ENCODE measurements around the gene C19orf47. TPM values are rescaled to one million over a fixed set of nuclear protein-coding genes. Genes with fewer than 3 reads are reported as not detected.

The C19orf47 gene
- total RNA-seq, 1 experiment from 2014 or later, result 18.0 TPM

DNA sequence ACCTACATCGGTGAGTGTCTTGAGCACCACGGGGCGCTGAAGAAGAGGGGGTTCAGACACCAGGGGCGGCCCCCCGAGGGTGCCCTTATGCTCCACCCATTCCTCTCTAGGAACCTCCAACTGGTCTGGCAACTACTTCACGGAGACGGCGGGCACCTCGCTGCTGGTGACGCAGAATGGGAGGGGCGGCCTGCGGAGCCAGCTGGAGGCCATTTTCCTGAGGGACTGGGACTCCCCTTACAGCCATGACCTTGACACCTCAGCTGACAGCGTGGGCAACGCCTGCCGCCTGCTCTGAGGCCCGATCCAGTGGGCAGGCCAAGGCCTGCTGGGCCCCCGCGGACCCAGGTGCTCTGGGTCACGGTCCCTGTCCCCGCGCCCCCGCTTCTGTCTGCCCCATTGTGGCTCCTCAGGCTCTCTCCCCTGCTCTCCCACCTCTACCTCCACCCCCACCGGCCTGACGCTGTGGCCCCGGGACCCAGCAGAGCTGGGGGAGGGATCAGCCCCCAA is 29.7 kb upstream of the C19orf47 start:
- H3K79me2 ChIP-seq (ENCODE audit: insufficient read depth, low read length), result no peaks in the 10 kb centered on the region
- no peaks in the 10 kb centered on the region for H4K20me1 ChIP-seq (ENCODE audit: insufficient read depth)
- no peaks in the 10 kb centered on the region for H3K27me3 ChIP-seq (ENCODE audit: insufficient read depth, low read length)
- TSS peak; percentile 84 for BruUV-seq (replicated peaks)
- RAD21 ChIA-PET (ENCODE audit: low non-redundant PET in 1 of 2, low total read pairs in 2 of 2, uncharacterized antibody in 2 of 2, unreplicated experiment in 2 of 2), result no interaction called here
- H3K9ac ChIP-seq (ENCODE audit: low read length), result no peak overlapping the region
- H3K9me2 ChIP-seq (ENCODE audit: insufficient read depth), result no peaks in the 10 kb centered on the region
- H2AFZ ChIP-seq (ENCODE audit: low read depth, low read length, poor library complexity, severe bottlenecking), result no peak overlapping the region
- H3K9me3 ChIP-seq (ENCODE audit: control insufficient read depth in 1 of 2, insufficient read depth in 1 of 2, low read depth in 1 of 2, low read length in 2 of 2), result no peaks in the 10 kb centered on the region
- POLR2A ChIA-PET, result no interaction called here
- H3K27ac ChIP-seq (ENCODE audit: low read depth, low read length), result no peak overlapping the region
- no peaks in the 10 kb centered on the region for H3K4me1 ChIP-seq (ENCODE audit: control insufficient read depth in 1 of 2, insufficient read depth in 2 of 2, low read length in 2 of 2)
- intact Hi-C loops (cut with micrococcal nuclease), result no loop called here
- H3K36me3 ChIP-seq (ENCODE audit: control insufficient read depth in 1 of 2, insufficient read depth in 2 of 2, low read length in 2 of 2), result no peaks in the 10 kb centered on the region; a peak in 1 of 4 replicates
- no peak overlapping the region for H3K4me2 ChIP-seq (ENCODE audit: low read length)
- no peak overlapping the region for H3K4me3 ChIP-seq (replicated peaks in 1 of 2; ENCODE audit: low read depth in 1 of 2, low read length in 2 of 2)
- ATAC-seq, result no peak
- no peak for DNase-seq (ENCODE audit: low read depth, low spot score)
- TF ChIP-seq SP1 (IDR thresholded peaks at IDR 0.05; ENCODE audit: low read depth) (no peak), EZH2phosphoT487 (IDR thresholded peaks at IDR 0.05; ENCODE audit: borderline replicate concordance) (no peak), EGR1 (IDR thresholded peaks at IDR 0.05; ENCODE audit: low read depth) (no peak), ELF1 (IDR thresholded peaks at IDR 0.05; ENCODE audit: borderline replicate concordance, low read depth) (no peak), CEBPB (IDR thresholded peaks at IDR 0.05; ENCODE audit: low read depth) (no peak), FOSL1 (IDR thresholded peaks at IDR 0.05; ENCODE audit: low read depth) (no peak), CBX3 (IDR thresholded peaks at IDR 0.05; ENCODE audit: low read depth) (no peak), TCF7L2 (IDR thresholded peaks at IDR 0.05; ENCODE audit: borderline replicate concordance, extremely low read depth, insufficient read depth, insufficient read length) (no peak), POLR2AphosphoS5 (IDR thresholded peaks at IDR 0.05; ENCODE audit: low read depth, low read length) (no peak), YY1 (IDR thresholded peaks at IDR 0.05; ENCODE audit: extremely low read depth, insufficient replicate concordance, low read depth, low read length) (no peak)
- TF ChIP-seq, protein P1, sequence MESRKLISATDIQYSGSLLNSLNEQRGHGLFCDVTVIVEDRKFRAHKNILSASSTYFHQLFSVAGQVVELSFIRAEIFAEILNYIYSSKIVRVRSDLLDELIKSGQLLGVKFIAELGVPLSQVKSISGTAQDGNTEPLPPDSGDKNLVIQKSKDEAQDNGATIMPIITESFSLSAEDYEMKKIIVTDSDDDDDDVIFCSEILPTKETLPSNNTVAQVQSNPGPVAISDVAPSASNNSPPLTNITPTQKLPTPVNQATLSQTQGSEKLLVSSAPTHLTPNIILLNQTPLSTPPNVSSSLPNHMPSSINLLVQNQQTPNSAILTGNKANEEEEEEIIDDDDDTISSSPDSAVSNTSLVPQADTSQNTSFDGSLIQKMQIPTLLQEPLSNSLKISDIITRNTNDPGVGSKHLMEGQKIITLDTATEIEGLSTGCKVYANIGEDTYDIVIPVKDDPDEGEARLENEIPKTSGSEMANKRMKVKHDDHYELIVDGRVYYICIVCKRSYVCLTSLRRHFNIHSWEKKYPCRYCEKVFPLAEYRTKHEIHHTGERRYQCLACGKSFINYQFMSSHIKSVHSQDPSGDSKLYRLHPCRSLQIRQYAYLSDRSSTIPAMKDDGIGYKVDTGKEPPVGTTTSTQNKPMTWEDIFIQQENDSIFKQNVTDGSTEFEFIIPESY (IDR thresholded peaks at IDR 0.05; ENCODE audit: extremely low read depth, insufficient replicate concordance, low read length), result no peak
- TF ChIP-seq, protein P2, sequence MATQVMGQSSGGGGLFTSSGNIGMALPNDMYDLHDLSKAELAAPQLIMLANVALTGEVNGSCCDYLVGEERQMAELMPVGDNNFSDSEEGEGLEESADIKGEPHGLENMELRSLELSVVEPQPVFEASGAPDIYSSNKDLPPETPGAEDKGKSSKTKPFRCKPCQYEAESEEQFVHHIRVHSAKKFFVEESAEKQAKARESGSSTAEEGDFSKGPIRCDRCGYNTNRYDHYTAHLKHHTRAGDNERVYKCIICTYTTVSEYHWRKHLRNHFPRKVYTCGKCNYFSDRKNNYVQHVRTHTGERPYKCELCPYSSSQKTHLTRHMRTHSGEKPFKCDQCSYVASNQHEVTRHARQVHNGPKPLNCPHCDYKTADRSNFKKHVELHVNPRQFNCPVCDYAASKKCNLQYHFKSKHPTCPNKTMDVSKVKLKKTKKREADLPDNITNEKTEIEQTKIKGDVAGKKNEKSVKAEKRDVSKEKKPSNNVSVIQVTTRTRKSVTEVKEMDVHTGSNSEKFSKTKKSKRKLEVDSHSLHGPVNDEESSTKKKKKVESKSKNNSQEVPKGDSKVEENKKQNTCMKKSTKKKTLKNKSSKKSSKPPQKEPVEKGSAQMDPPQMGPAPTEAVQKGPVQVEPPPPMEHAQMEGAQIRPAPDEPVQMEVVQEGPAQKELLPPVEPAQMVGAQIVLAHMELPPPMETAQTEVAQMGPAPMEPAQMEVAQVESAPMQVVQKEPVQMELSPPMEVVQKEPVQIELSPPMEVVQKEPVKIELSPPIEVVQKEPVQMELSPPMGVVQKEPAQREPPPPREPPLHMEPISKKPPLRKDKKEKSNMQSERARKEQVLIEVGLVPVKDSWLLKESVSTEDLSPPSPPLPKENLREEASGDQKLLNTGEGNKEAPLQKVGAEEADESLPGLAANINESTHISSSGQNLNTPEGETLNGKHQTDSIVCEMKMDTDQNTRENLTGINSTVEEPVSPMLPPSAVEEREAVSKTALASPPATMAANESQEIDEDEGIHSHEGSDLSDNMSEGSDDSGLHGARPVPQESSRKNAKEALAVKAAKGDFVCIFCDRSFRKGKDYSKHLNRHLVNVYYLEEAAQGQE (IDR thresholded peaks at IDR 0.05; ENCODE audit: low read depth), result no peak
- CTCF ChIA-PET, result interaction anchor here (1.3 kb wide), 1 partner anchor 238 kb away, joined by 3 read pairs; no protein-coding TSS in a partner anchor
